GM21423 (cell line): ENCODE data around the gene LENG8.
"Not testable (repeated sequence)": the region's sequence is repeated elsewhere in the genome, so short reads cannot be mapped to it uniquely, and the experiment has no call there.

ENCODE experiments used
- ATAC-seq: cut with Tn5 transposase; IDR thresholded peaks from one replicate; pipeline ENCODE4 v1.9.1; 2021; ENCODE audit warnings: mild to moderate bottlenecking, moderate library complexity; ENCODE audit not compliant: unreplicated experiment

The LENG8 gene

DNA sequence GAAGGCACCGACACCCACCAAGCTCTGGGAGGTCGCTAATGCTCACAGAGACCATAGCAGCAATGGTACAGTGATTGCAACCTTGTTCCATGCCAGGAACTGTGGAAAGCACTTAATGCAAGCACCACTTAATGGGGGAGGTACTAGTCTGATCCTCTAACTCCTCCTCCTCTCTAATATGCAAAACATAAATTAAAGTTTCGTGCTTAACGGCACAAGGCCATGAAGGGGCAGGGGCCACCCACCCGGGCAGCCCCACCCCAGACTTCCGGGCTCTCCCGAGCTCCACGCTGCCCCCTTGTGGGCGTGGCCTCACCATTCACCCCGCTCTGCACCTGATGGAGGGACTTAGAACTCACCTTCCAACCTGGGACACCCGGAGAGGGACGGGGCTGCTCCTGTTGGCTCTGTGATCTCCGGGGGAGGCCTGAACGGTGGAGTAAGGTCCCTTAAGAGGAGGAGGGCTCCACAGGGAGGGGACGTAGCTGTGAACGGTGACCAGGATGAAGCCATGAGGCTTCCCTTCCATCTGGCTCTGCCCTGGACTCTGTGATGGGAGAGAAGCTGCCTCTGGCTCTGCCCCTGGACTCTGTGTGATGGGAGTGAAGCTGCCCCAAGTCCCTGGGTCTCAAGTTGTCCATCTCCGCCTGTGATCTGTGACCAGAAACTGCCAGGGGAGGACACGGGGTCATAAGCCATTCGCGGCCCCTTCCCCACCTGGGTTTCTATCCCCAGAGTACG lies 60.4 kb downstream of the LENG8 start:
- not testable (repeated sequence) for ATAC-seq
